GM12873 (cell line): ENCODE data around the gene VAMP5.

Source experiments
- CTCF ChIP-seq: IDR thresholded peaks from 2 replicates; pipeline ENCODE4 v1.5.1; 2012; ENCODE audit warnings: low read depth, mild to moderate bottlenecking, moderate library complexity, low read length, control low read depth; ENCODE audit not compliant: insufficient read depth; ENCODE audit errors: missing control alignments

The VAMP5 gene

GRCh38 chr2:85631316-85631715 is 47.1 kb downstream of the VAMP5 start:
- TF ChIP-seq CTCF, result no peak

GRCh38 chr2:85635011-85635410 is 50.8 kb downstream of the VAMP5 start:
- TF ChIP-seq CTCF, result no peak

DNA sequence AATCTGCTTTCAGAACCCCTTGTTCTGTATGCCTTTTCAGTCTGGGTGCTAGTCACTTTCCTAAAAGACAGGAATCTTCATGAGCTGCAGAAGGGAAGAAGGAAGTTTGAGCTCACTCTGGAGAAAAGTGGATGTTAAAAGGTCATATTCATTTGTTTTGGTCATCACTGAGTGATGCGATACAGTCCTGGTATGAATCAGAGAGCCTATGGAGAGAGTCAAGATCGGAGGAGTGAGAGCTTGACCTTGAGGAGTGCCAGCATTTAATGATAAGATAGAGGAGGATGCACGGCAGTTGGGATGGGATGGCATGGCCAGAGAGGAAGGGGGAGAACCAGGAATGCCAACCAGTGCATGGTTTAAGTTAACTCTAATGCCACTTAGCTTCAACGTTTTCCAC is 51.4 kb downstream of the VAMP5 start:
- TF ChIP-seq CTCF, result no peak

GRCh38 chr2:85642725-85643124 is 58.5 kb downstream of the VAMP5 start:
- no peak for TF ChIP-seq CTCF
